ENCODE data around the gene MBD5. TPM values are rescaled to one million over a fixed set of nuclear protein-coding genes. Genes with fewer than 3 reads are reported as not detected.

MBD5 gene
- total and polyA plus RNA-seq, 8 donors: 3.2 to 173 (median 26.5) TPM

DNA sequence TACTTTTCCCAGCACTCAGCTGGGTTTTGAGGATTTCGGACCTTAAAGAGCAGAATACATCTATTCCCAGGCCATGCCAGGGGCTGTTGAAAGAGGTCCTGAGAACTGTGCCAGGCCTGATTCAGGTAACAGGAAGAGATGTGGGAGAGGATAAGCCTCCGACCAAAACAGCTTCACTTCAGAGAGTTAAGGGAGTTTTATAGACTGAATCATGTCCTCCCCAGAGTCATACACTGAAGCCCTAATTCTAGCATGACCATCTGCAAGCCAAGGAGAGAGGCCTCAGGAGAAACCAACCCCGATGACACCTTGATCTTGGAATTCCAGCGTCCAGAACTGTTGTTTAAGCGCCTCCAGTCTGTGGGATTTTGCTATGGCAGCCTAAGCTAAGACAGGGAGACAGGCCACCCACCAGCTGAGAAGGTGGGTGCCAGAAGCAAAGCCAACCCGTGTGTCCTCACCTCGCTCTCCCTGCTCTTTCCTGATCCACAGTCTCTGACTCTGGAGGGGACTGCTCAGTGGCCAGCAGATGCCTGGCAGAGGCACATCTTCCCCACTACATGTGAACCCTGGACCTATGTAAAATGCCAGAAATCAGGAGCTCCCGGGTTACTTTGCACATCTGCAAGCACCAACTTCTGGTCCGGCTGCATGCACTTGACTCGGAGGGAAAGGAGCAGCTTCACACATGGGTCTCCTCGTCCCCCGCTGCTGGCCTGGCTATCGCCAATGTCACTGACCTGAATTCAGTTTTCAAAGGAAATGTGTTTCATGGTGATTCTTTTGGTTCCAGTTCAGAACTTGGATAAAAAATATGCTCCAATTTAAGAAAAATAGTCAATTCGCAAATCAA, 506.8 kb downstream of the MBD5 start:
- H3K36me3 ChIP-seq: no peaks in the 10 kb centered on the region
- no peaks in the 10 kb centered on the region for H3K9me3 ChIP-seq
- H3K4me1 ChIP-seq: no peaks in the 10 kb centered on the region
- TF ChIP-seq POLR2A (IDR thresholded peaks at IDR 0.05) (no peak), EP300 (IDR thresholded peaks at IDR 0.05) (no peak), POLR2AphosphoS5 (IDR thresholded peaks at IDR 0.05) (no peak)
- TF ChIP-seq, protein P1, sequence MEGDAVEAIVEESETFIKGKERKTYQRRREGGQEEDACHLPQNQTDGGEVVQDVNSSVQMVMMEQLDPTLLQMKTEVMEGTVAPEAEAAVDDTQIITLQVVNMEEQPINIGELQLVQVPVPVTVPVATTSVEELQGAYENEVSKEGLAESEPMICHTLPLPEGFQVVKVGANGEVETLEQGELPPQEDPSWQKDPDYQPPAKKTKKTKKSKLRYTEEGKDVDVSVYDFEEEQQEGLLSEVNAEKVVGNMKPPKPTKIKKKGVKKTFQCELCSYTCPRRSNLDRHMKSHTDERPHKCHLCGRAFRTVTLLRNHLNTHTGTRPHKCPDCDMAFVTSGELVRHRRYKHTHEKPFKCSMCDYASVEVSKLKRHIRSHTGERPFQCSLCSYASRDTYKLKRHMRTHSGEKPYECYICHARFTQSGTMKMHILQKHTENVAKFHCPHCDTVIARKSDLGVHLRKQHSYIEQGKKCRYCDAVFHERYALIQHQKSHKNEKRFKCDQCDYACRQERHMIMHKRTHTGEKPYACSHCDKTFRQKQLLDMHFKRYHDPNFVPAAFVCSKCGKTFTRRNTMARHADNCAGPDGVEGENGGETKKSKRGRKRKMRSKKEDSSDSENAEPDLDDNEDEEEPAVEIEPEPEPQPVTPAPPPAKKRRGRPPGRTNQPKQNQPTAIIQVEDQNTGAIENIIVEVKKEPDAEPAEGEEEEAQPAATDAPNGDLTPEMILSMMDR (IDR thresholded peaks at IDR 0.05): no peak
- H3K27me3 ChIP-seq: peaks cover 0 to 20% (median 3%) of the 10 kb centered on the region in 3 donors
- whole genome bisulfite sequencing, 5 donors: 74 to 84% (median 81%) methylated on average over 14 of the region's 14 CpGs
- intact Hi-C loops (cut with DNase I; ENCODE audit: low total_unique reads): no loop called here
- no peak for DNase-seq
- no peak overlapping the region for H3K4me3 ChIP-seq
- no peak overlapping the region for H3K27ac ChIP-seq

DNA sequence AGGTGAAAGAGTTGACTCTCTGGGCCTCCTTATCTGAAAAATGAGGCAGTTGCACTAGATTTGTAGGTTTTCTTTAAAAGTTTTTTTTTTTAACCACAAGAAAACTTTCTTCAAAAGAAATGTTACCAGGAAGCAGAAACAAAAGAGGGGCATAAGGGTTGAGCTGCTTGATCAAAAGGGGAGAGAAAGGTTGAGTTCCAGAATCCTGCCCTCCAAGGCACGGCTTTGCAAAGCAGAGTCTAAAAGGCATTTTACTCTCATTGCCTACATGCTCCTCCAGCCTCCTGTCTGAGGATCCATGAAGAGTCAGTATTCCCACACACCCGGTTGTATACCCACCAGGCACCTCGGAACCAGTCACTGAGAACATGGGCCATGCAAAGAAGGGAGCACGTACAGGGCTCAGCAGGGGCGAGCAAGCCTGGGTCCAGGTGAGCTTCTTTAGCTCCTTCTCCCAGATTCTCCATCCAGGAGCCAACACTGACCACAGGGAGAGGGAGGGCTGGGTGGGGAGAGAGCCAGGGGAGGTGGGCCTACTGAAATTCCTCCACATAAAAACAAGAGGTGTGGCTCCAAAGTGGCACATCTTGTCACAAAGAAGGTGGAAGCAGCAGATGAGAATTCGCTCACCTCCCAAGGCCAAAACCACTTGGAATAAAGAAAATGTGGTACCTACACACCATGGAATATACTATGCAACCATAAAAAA, 507.6 kb downstream of the MBD5 start:
- Histone ChIP-seq H3K4me1 (no peaks in the 10 kb centered on the region), H3K27me3 (peaks cover 0 to 20% (median 3%) of the 10 kb centered on the region in 3 donors), H3K36me3 (no peaks in the 10 kb centered on the region), H3K9me3 (no peaks in the 10 kb centered on the region), H3K27ac (no peak overlapping the region), H3K4me3 (no peak overlapping the region)
- DNase-seq: no peak
- intact Hi-C loops (cut with DNase I; ENCODE audit: low total_unique reads): no loop called here
- TF ChIP-seq POLR2AphosphoS5 (IDR thresholded peaks at IDR 0.05) (no peak), POLR2A (IDR thresholded peaks at IDR 0.05) (no peak), EP300 (IDR thresholded peaks at IDR 0.05) (no peak)
- TF ChIP-seq, protein P1 (IDR thresholded peaks at IDR 0.05): no peak
- WGBS, 5 donors: 85 to 94% (median 91%) methylated on average over 6 of the region's 6 CpGs

DNA sequence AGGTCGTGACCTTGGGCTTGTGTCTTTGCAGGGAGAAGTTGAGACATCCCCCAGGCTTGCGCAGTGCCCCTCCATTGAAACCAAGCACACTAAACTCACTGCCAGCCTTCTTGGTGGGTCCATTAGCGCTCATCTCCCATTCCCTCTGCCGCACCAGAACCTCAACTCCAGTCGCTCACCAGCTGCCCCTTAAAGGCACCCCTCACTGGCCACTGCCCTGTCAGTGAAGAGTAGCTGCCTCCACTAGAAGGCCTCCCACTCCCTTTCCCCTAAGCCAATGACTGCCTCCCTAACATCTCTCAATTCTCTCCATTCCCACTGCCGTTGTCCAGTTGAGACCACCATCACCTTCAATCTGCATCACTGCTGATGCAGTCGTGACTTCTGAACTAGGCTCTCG, 508.9 kb downstream of the MBD5 start:
- Histone ChIP-seq H3K4me3 (no peak overlapping the region), H3K36me3 (no peaks in the 10 kb centered on the region), H3K4me1 (no peaks in the 10 kb centered on the region), H3K9me3 (no peaks in the 10 kb centered on the region), H3K27me3 (peaks cover 0 to 20% (median 3%) of the 10 kb centered on the region in 3 donors), H3K27ac (no peak overlapping the region)
- no peak for DNase-seq
- intact Hi-C loops (cut with DNase I; ENCODE audit: low total_unique reads): no loop called here
- WGBS, 5 donors: 78 to 88% (median 80%) methylated on average over 8 of the region's 8 CpGs
- TF ChIP-seq, protein P1 (IDR thresholded peaks at IDR 0.05): no peak
- TF ChIP-seq POLR2A (IDR thresholded peaks at IDR 0.05) (no peak), POLR2AphosphoS5 (IDR thresholded peaks at IDR 0.05) (no peak), EP300 (IDR thresholded peaks at IDR 0.05) (no peak)

DNA sequence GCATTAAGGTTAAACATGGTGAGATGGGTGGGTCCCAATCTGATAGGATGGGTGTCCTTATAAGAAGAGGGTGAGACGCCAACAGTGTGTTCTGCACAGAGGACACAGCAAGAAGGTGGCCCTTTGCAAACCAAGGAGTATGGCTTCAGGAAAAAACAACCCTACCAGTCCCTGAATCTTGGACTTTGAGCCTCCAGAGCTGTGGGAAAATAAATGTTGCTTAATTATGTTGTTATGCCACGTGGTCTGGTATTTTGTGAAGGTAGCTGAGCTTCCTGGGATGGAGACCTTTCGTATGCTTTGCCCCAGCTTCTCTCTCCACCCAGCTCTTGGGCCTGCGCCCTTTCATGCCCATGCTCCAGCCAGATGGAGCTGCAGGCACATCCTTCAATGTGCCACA, 509.5 kb downstream of the MBD5 start:
- H3K36me3 ChIP-seq: no peaks in the 10 kb centered on the region
- H3K27ac ChIP-seq: no peak overlapping the region
- TF ChIP-seq POLR2A (IDR thresholded peaks at IDR 0.05) (no peak), POLR2AphosphoS5 (IDR thresholded peaks at IDR 0.05) (no peak), EP300 (IDR thresholded peaks at IDR 0.05) (no peak)
- TF ChIP-seq, protein P1 (IDR thresholded peaks at IDR 0.05): no peak
- DNase-seq: no peak
- no peaks in the 10 kb centered on the region for H3K4me1 ChIP-seq
- intact Hi-C loops (cut with DNase I; ENCODE audit: low total_unique reads): no loop called here
- peaks cover 0 to 20% (median 3%) of the 10 kb centered on the region in 3 donors for H3K27me3 ChIP-seq
- WGBS, 5 donors: 68 to 72% (median 70%) methylated on average over 4 of the region's 4 CpGs
- no peaks in the 10 kb centered on the region for H3K9me3 ChIP-seq
- H3K4me3 ChIP-seq: no peak overlapping the region

Measured in stomach (tissue), 9 donors.